ENCODE measurements around the gene PTP4A2. TPM values are rescaled to one million over a fixed set of nuclear protein-coding genes. Genes with fewer than 3 reads are reported as not detected.

PTP4A2 gene
- total RNA-seq, 3 donors from 2014 or later: 225 to 271 (median 252) TPM

DNA sequence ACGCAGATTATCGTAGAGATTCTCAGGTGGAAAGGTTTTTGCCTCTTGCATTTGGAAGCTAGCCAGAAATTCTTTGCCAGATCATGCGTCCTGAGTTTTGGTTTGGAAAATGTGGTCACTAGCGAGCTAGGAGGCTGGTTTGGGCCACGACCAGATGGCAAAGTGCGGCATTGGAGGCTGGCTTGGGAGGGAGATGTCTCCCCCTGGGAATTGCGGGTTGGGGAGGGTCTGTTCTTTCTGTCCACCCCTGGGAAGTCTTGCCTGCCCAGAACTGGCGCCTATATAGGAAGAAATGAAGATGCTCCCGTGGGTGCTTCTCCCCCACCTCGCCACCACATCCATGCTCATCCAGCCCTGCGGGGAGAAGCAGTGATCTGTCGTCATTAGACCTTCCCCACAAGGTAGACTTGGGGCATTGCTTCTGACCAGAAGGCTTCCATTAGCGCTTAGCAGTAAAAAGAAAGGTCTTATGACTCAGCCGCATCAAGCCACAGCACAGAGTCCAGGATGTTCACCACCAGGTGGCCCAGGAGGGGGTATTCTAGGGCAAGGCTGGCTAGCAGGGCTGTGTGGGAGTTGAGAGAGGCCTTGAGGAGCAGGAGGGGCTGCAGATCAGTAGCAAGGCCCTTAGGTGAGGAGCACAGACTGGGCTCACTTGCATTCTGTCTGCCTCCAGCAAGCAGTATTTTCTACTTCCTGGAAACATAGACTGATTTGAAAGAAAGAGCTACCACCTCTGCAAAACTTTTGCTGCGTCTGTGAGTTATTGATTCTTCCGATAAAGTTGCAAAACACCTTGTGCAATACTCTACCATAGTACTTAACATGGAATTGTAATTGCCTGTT lies 1.5 kb upstream of the PTP4A2 start:
- Histone ChIP-seq H3K27me3 (no peaks in the 10 kb centered on the region), H3K9me3 (no peaks in the 10 kb centered on the region), H3K27ac (peak overlapping the region; percentile 90 to 97), H3K4me3 (no peak overlapping the region), H3K4me1 (peaks cover 6 to 15% of the 10 kb centered on the region in 2 donors), H3K36me3 (no peaks in the 10 kb centered on the region)
- intact Hi-C loops (cut with DNase I; ENCODE audit: low total_unique reads): loop anchor here (5.0 kb wide), 1 partner anchor 298 kb away; no protein-coding TSS in a partner anchor
- peak; percentile 60 to 65 for DNase-seq (ENCODE audit: low spot score in 2 of 2)
- TF ChIP-seq POLR2A (IDR thresholded peaks at IDR 0.05) (no peak), CTCF (IDR thresholded peaks at IDR 0.05) (peak; percentile 46 to 79 (median 76)), POLR2AphosphoS5 (IDR thresholded peaks at IDR 0.05) (peak in 2 of 3 donors; percentile 6 to 19)

DNA sequence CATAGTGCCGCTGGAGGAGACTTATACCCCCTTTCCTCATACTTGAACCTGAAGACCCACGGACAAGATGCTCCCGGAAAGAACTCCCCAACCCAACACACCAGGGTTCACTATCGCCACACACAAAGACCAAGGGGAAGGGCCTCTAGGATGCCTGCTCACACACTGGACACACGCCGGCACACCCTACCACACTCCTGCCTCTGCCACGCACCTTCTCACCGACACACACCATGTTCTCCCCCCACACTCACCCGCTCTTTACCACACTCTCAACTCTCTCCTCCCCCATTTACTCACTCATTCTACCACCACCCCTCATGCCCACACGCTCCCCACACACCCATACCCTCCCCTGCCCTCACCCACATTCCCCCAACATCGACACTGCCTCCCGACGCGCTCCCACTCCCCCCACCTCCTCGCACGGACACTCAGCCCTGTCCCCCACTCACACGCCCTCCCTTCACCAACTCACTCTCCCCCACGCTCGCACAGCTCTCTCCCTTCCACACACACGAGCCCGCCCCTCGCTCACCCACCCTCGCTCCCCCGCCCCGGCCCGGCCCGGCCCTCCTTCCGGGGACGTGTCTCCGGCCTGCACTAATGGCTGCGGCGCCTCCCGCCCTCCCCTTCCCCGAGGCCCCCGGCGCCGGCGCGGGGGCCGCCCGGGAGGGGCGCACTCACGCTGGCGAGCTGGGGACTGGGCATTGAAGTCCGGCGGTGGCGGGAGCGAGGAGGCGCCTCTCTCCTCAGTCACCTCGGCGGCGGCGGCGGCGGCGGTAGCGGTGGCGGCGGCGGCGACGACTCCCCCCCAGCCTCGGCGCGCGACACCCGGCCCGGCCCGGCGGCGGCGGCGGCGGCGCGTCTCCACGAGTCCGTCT lies 626 bp downstream of the PTP4A2 start:
- Histone ChIP-seq H3K4me1 (peaks cover 6 to 27% of the 10 kb centered on the region in 2 donors), H3K27ac (peak overlapping the region; percentile 97 to 100), H3K27me3 (no peaks in the 10 kb centered on the region), H3K4me3 (peak overlapping the region; percentile 72 to 99 (median 75)), H3K36me3 (no peaks in the 10 kb centered on the region), H3K9me3 (no peaks in the 10 kb centered on the region)
- intact Hi-C loops (cut with DNase I; ENCODE audit: low total_unique reads): loop anchor here (5.0 kb wide), 1 partner anchor 300 kb away; no protein-coding TSS in a partner anchor
- peak; percentile 69 to 78 for DNase-seq (ENCODE audit: low spot score in 2 of 2)
- TF ChIP-seq CTCF (IDR thresholded peaks at IDR 0.05) (no peak), POLR2AphosphoS5 (IDR thresholded peaks at IDR 0.05) (no peak), POLR2A (IDR thresholded peaks at IDR 0.05) (no peak)

GRCh38 chr1:31936981-31937299 lies 1.2 kb downstream of the PTP4A2 start:
- H3K4me3 ChIP-seq: peak overlapping the region; percentile 72 to 99 (median 75)
- TF ChIP-seq CTCF (IDR thresholded peaks at IDR 0.05): no peak
- TF ChIP-seq POLR2A (IDR thresholded peaks at IDR 0.05): no peak
- TF ChIP-seq POLR2AphosphoS5 (IDR thresholded peaks at IDR 0.05): no peak
- intact Hi-C loops (cut with DNase I; ENCODE audit: low total_unique reads): loop anchor here (5.0 kb wide), 1 partner anchor 300 kb away; no protein-coding TSS in a partner anchor
- DNase-seq (ENCODE audit: low spot score in 2 of 2): no peak
- no peaks in the 10 kb centered on the region for H3K36me3 ChIP-seq
- no peaks in the 10 kb centered on the region for H3K9me3 ChIP-seq
- H3K27ac ChIP-seq: peak overlapping the region; percentile 97 to 100
- no peaks in the 10 kb centered on the region for H3K27me3 ChIP-seq
- H3K4me1 ChIP-seq: peaks cover 6 to 33% of the 10 kb centered on the region in 2 donors

- intact Hi-C loops (cut with DNase I; ENCODE audit: low total_unique reads): loop anchor here (5.0 kb wide), 1 partner anchor 301 kb away; no protein-coding TSS in a partner anchor
- DNase-seq (ENCODE audit: low spot score in 2 of 2): no peak
- peaks cover 6 to 36% of the 10 kb centered on the region in 2 donors for H3K4me1 ChIP-seq
Observed at GRCh38 chr1:31936278-31936980, 1.7 kb downstream of the PTP4A2 start.

More at GRCh38 chr1:31936278-31936980, 1.7 kb downstream of the PTP4A2 start:
- no peaks in the 10 kb centered on the region for H3K9me3 ChIP-seq
- H3K4me3 ChIP-seq: peak overlapping the region; percentile 72 to 99 (median 75)
- H3K36me3 ChIP-seq: no peaks in the 10 kb centered on the region
- H3K27ac ChIP-seq: peak overlapping the region; percentile 97 to 100
- no peak for TF ChIP-seq POLR2A (IDR thresholded peaks at IDR 0.05)
- TF ChIP-seq POLR2AphosphoS5 (IDR thresholded peaks at IDR 0.05): no peak
- no peak for TF ChIP-seq CTCF (IDR thresholded peaks at IDR 0.05)
- H3K27me3 ChIP-seq: no peaks in the 10 kb centered on the region

Data from breast epithelium (tissue), 4 donors.